Measurements from ENCODE around the gene SSBP4. TPM values are rescaled to one million over a fixed set of nuclear protein-coding genes. Genes with fewer than 3 reads are reported as not detected.
A peak's percentile ranks its signal among the peaks of the same experiment; 100 is the strongest.

SSBP4 gene
- polyA plus RNA-seq, 2 of the 4 experiments (the other 2 are of a cell fraction), result 6.9 to 43.2 TPM

GRCh38 chr19:18424122-18424889 lies 5.1 kb downstream of the SSBP4 start:
- TF ChIP-seq NPAS2 (CRISPR knock-in tag; IDR thresholded peaks at IDR 0.05; ENCODE audit: borderline replicate concordance) (no peak), HOXB13 (CRISPR knock-in tag; IDR thresholded peaks at IDR 0.05; ENCODE audit: low read depth) (no peak), MAX (IDR thresholded peaks at IDR 0.05) (no peak), MAFK (IDR thresholded peaks at IDR 0.05; ENCODE audit: partially characterized antibody) (no peak), CHD2 (IDR thresholded peaks at IDR 0.05; ENCODE audit: low read length, partially characterized antibody) (no peak), CBX8 (IDR thresholded peaks at IDR 0.05) (no peak), ESRRA (IDR thresholded peaks at IDR 0.05; ENCODE audit: borderline replicate concordance, low read length) (no peak), HMGXB4 (CRISPR knock-in tag; IDR thresholded peaks at IDR 0.05; ENCODE audit: borderline replicate concordance) (no peak), RAD21 (conservative IDR thresholded peaks at IDR 0.05 in 1 of 2, IDR thresholded peaks at IDR 0.05 in 1 of 2) (no peak), KDM1A (IDR thresholded peaks at IDR 0.05; ENCODE audit: low read depth) (no peak)
- TF ChIP-seq, protein P1, sequence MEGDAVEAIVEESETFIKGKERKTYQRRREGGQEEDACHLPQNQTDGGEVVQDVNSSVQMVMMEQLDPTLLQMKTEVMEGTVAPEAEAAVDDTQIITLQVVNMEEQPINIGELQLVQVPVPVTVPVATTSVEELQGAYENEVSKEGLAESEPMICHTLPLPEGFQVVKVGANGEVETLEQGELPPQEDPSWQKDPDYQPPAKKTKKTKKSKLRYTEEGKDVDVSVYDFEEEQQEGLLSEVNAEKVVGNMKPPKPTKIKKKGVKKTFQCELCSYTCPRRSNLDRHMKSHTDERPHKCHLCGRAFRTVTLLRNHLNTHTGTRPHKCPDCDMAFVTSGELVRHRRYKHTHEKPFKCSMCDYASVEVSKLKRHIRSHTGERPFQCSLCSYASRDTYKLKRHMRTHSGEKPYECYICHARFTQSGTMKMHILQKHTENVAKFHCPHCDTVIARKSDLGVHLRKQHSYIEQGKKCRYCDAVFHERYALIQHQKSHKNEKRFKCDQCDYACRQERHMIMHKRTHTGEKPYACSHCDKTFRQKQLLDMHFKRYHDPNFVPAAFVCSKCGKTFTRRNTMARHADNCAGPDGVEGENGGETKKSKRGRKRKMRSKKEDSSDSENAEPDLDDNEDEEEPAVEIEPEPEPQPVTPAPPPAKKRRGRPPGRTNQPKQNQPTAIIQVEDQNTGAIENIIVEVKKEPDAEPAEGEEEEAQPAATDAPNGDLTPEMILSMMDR (IDR thresholded peaks at IDR 0.05), result no peak
- H3K4me1 ChIP-seq, result peaks cover 36% of the 10 kb centered on the region
- no peak overlapping the region for H3K4me3 ChIP-seq
- H3K27ac ChIP-seq, result no peak overlapping the region
- no peak for FAIRE-seq
- no peak for ATAC-seq
- 87% methylated on average over 11 of the region's 22 CpGs for WGBS (ENCODE audit: missing lambda C conversion rate)
- no peaks in the 10 kb centered on the region for H3K9me3 ChIP-seq
- H3K4me2 ChIP-seq, result no peak overlapping the region
- no peak for DNase-seq (ENCODE audit: low read depth in 1 of 2, low spot score in 1 of 2)
- POLR2A ChIA-PET, result no interaction called here
- CTCF ChIA-PET, result interaction anchor here (1.3 to 1.4 kb wide), 3 partner anchors 14 to 38 kb away, joined by 3 read pairs; partner anchors contain the start of gene GDF15

DNA sequence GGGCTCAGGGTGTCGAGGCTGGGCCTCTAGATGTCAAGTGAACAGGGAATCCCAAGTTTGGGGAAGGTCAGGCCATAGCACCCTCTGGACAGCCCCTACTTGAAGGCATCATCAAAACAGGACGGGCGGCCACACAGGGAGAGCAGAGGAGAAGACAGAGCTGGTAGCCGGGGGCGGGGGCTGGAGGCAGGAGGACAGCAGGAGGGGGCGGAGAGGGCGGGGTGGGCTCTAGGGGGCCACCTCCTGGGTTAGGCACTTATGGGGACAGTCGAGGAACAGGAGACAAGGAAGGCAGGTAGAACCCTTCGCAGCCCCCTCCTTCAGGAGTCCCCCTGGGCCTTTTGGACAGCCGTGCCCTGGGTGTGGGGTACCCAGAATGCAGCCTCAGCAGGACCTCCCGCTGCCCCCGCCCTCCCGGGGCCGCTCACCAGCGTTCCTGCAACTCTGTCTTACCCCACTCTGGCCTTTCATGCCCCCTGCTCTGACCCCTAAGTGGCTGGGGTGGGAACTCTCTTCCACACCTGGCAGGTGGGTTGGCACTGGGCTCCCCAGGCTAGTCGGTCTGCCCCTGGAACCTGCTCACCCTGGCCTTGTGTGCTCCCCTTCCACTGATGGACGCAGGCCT lies 5.8 kb downstream of the SSBP4 start:
- CTCF ChIA-PET, result interaction anchor here (1.4 kb wide), 2 partner anchors 15 to 36 kb away, joined by 3 to 5 read pairs; no protein-coding TSS in a partner anchor
- peak overlapping the region in 1 of 2 experiments; percentile 51; a peak in 2 of 6 replicates for H3K27ac ChIP-seq
- FAIRE-seq, result no peak

More for the DNA sequence above, 5.8 kb downstream of the SSBP4 start:
- no peak for DNase-seq (ENCODE audit: low read depth in 1 of 2, low spot score in 1 of 2)
- POLR2A ChIA-PET, result no interaction called here
- TF ChIP-seq SMC3 (IDR thresholded peaks at IDR 0.05) (no peak), RAD21 (conservative IDR thresholded peaks at IDR 0.05 in 1 of 2, IDR thresholded peaks at IDR 0.05 in 1 of 2) (no peak), MAX (IDR thresholded peaks at IDR 0.05) (no peak), SREBF2 (IDR thresholded peaks at IDR 0.05) (no peak), MYC (IDR thresholded peaks at IDR 0.05; ENCODE audit: borderline replicate concordance, low read length) (no peak), ELK1 (IDR thresholded peaks at IDR 0.05; ENCODE audit: low read depth, low read length) (no peak)
- Histone ChIP-seq H3K4me3 (no peak overlapping the region), H3K4me1 (peaks cover 43% of the 10 kb centered on the region), H3K4me2 (no peak overlapping the region), H3K9me3 (no peaks in the 10 kb centered on the region)
- WGBS (ENCODE audit: missing lambda C conversion rate), result 92% methylated on average over 4 of the region's 17 CpGs
- no peak for ATAC-seq
